Endothelial cell of umbilical vein (primary cell): ENCODE data around the gene PLB1. TPM values are rescaled to one million over a fixed set of nuclear protein-coding genes. Genes with fewer than 3 reads are reported as not detected.

Experiments used
- BruUV-seq: library from RNA; stranded (reverse); fragments of 400-500 nt; replicated peaks from 2 replicates; lab custom pipeline; 2021; lab: Mats Ljungman, UMichigan
- CTCF ChIA-PET: fragments of 300-600, 350-600 bp; sonication (Branson Sonifier 250); formaldehyde crosslinking; loops from one replicate; lab custom pipeline; 2021; ENCODE audit warnings: antibody characterized with exemption, inconsistent platforms; lab: Charles Lee
- POLR2A ChIA-PET: fragments of 300-600, 350-600 bp; sonication (Branson Sonifier 250); formaldehyde crosslinking; loops from one replicate; lab custom pipeline; 2021; ENCODE audit warnings: antibody characterized with exemption, inconsistent platforms; lab: Charles Lee
- DNase-seq: peaks from one replicate; pipeline ENCODE4 v3.0.0-alpha.2; 2011; ENCODE audit warnings: low read depth, low spot score
- FAIRE-seq: peaks from 2 replicates; lab custom pipeline; 2011; peaks lifted over from hg19 to GRCh38; lab: Jason Lieb, UNC
- H2AFZ ChIP-seq: 2 replicates; pipeline ENCODE4 v1.6.0; 2012; ENCODE audit warnings: low read depth, low read length, control low read depth, inconsistent platforms
- H3K27ac ChIP-seq: 2 replicates; pipeline ENCODE4 v1.5.1; 2011; ENCODE audit warnings: low read depth, mild to moderate bottlenecking, control low read depth, low read length, moderate library complexity; ENCODE audit not compliant: insufficient read depth
- H3K27me3 ChIP-seq, 2 experiments: 2 replicates each; pipeline versions ENCODE4 v1.6.0 to v1.6.1; 2011; ENCODE audit warnings: low read length in 2 of 2, mixed read lengths in 1 of 2; ENCODE audit not compliant: control insufficient read depth in 2 of 2, insufficient read depth in 2 of 2
- H3K36me3 ChIP-seq, 2 experiments: 2 replicates in 1 of 2; 3 replicates in 1 of 2; pipeline ENCODE4 v1.5.1; 2011; ENCODE audit warnings: low read length in 2 of 2, mild to moderate bottlenecking in 1 of 2, moderate library complexity in 1 of 2; ENCODE audit not compliant: control insufficient read depth in 2 of 2, insufficient read depth in 2 of 2; ENCODE audit errors: extremely low read depth in 1 of 2
- H3K4me1 ChIP-seq: 3 replicates; pipeline ENCODE4 v1.5.1; 2011; ENCODE audit warnings: mild to moderate bottlenecking, low read length; ENCODE audit not compliant: control insufficient read depth, insufficient read depth; ENCODE audit errors: extremely low read depth
- H3K4me2 ChIP-seq: 2 replicates; pipeline ENCODE4 v1.6.1; 2011; ENCODE audit warnings: low read length, control low read depth, mixed read lengths; ENCODE audit not compliant: insufficient read depth
- H3K4me3 ChIP-seq, 3 experiments: fragments of 200-600 bp in 1 of 3; sonication (generic), shearing (Covaris generic) in 1 of 3; replicated peaks in 1 of 3; 2 replicates each; pipeline ENCODE4 v1.5.1; 2011 to 2016; ENCODE audit warnings: control low read depth in 3 of 3, low read length in 3 of 3, mild to moderate bottlenecking in 2 of 3, inconsistent platforms in 1 of 3, low read depth in 1 of 3, moderate library complexity in 1 of 3; ENCODE audit not compliant: insufficient read depth in 1 of 3
- H3K79me2 ChIP-seq: 2 replicates; pipeline ENCODE4 v1.6.0; 2012; ENCODE audit warnings: low read length, inconsistent platforms; ENCODE audit not compliant: control insufficient read depth, insufficient read depth
- H3K9ac ChIP-seq: replicated peaks from 2 replicates; pipeline ENCODE3; 2011; ENCODE audit warnings: low read length, control low read depth; ENCODE audit not compliant: insufficient read depth; ENCODE audit errors: extremely low read depth
- H3K9me1 ChIP-seq: replicated peaks from 3 replicates; pipeline ENCODE4 v1.6.0; 2011; ENCODE audit warnings: mild to moderate bottlenecking, low read length; ENCODE audit not compliant: control insufficient read depth, insufficient read depth; ENCODE audit errors: extremely low read depth
- H3K9me3 ChIP-seq: replicated peaks from 2 replicates; pipeline ENCODE4 v1.5.1; 2012; ENCODE audit warnings: low read length, inconsistent platforms; ENCODE audit not compliant: control insufficient read depth, insufficient read depth
- H4K20me1 ChIP-seq: replicated peaks from 2 replicates; pipeline ENCODE3; 2011; ENCODE audit warnings: mild to moderate bottlenecking, low read length; ENCODE audit not compliant: control insufficient read depth, insufficient read depth; ENCODE audit errors: extremely low read depth
- EZH2 ChIP-seq: IDR thresholded peaks from 2 replicates; pipeline ENCODE4 v1.6.1; 2012; ENCODE audit warnings: borderline replicate concordance, low read depth, mild to moderate bottlenecking, moderate library complexity, low read length, inconsistent platforms; ENCODE audit not compliant: severe bottlenecking
- FOS ChIP-seq: IDR thresholded peaks from 2 replicates; pipeline ENCODE4 v1.6.1; 2011; ENCODE audit warnings: mild to moderate bottlenecking, low read length, moderate library complexity, borderline replicate concordance; ENCODE audit not compliant: insufficient read depth
- GATA2 ChIP-seq: IDR thresholded peaks from 2 replicates; pipeline ENCODE4 v1.7.0; 2011; ENCODE audit warnings: low read depth, mild to moderate bottlenecking, moderate library complexity, mixed read lengths, low read length; ENCODE audit not compliant: insufficient read length, insufficient read depth
- JUN ChIP-seq: IDR thresholded peaks from 2 replicates; pipeline ENCODE4 v1.6.1; 2011; ENCODE audit warnings: borderline replicate concordance, low read depth; ENCODE audit not compliant: insufficient read length, insufficient read depth
- MYC ChIP-seq: IDR thresholded peaks from one replicate; pipeline ENCODE4 v1.6.1; 2011; ENCODE audit warnings: mild to moderate bottlenecking, low read depth, low read length
- POLR2A ChIP-seq: IDR thresholded peaks from 2 replicates; pipeline ENCODE4 v1.6.1; 2012; ENCODE audit warnings: low read depth, mild to moderate bottlenecking, control low read depth, low read length
- POLR2AphosphoS5 ChIP-seq: IDR thresholded peaks from 2 replicates; pipeline ENCODE4 v1.6.1; 2012; ENCODE audit warnings: low read depth, mild to moderate bottlenecking, control low read depth, low read length, moderate library complexity; ENCODE audit not compliant: insufficient read depth
- dilution Hi-C: fragments of 300-500 bp; cut with MboI; formaldehyde crosslinking; loops from one replicate; pipeline ENCODE4 v1.15.0; 2019; ENCODE audit warnings: low sequenced_read_pairs; ENCODE audit not compliant: extremely low pct_ligation_motif_present
- intact Hi-C: fragments of 100-400 bp; cut with micrococcal nuclease; formaldehyde crosslinking; loops from one replicate; pipeline ENCODE4 v1.10.0; 2022
- polyA plus RNA-seq, 4 experiments: library from polyadenylated mRNA; depleted of rRNA in 3 of 4; stranded (reverse) in 3 of 4; unstranded in 1 of 4; fragments of >200 nt; gene quantifications; 2 replicates each; pipeline versions ENCODE4 v1.2.1 to v1.2.3, GENCODE V29; 2011 to 2012; ENCODE audit warnings: missing spikeins in 1 of 4
- total RNA-seq: library from RNA; stranded (reverse); gene quantifications from 2 replicates; pipeline ENCODE4 v1.2.3, GENCODE V29; 2021
- TF ChIP-seq, protein P1 (sequence below): IDR thresholded peaks from 2 replicates; pipeline ENCODE4 v1.6.1; 2011; ENCODE audit not compliant: insufficient read depth, insufficient read length
- TF ChIP-seq, protein P2 (sequence below), 2 donors: IDR thresholded peaks; 1 replicate in 1 of 2; 2 replicates in 1 of 2; pipeline ENCODE4 v1.5.1; 2011; ENCODE audit warnings: low read length in 2 of 2, mild to moderate bottlenecking in 2 of 2, moderate library complexity in 2 of 2, control low read depth in 1 of 2, inconsistent platforms in 1 of 2, low read depth in 1 of 2; ENCODE audit not compliant: insufficient read depth in 1 of 2; ENCODE audit errors: extremely low read depth in 1 of 2

PLB1 gene
- total and polyA plus RNA-seq, 2 donors (not counting 3 experiments of a cell fraction or from before 2014, with no cell fraction given), result 0.75 to 0.80 TPM

DNA sequence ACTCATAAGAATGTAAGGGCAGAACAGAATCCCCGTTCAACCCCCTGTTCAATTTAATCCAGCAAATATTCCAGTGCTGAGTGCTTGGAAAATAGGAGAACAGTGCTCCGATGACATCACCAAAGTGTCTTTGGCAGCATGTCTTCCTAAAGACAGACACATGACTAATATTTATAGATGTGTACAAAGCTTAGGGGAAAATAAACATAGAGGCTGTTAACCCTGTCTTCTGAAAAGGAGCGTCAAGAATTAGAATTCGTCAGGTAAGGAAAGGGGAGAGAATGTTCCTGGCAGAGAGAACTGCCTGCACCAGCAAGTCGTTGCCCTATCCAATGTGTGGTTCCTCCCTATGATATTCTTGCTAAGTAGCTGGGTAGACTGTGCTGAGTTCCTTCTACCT is 72.7 kb downstream of the PLB1 start:
- TF ChIP-seq JUN, result no peak
- TF ChIP-seq, protein P1, sequence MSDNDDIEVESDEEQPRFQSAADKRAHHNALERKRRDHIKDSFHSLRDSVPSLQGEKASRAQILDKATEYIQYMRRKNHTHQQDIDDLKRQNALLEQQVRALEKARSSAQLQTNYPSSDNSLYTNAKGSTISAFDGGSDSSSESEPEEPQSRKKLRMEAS, result no peak
- TF ChIP-seq MYC, result no peak
- no peak for TF ChIP-seq POLR2AphosphoS5
- no peak for TF ChIP-seq POLR2A
- no peak for TF ChIP-seq GATA2
- TF ChIP-seq, protein P2, sequence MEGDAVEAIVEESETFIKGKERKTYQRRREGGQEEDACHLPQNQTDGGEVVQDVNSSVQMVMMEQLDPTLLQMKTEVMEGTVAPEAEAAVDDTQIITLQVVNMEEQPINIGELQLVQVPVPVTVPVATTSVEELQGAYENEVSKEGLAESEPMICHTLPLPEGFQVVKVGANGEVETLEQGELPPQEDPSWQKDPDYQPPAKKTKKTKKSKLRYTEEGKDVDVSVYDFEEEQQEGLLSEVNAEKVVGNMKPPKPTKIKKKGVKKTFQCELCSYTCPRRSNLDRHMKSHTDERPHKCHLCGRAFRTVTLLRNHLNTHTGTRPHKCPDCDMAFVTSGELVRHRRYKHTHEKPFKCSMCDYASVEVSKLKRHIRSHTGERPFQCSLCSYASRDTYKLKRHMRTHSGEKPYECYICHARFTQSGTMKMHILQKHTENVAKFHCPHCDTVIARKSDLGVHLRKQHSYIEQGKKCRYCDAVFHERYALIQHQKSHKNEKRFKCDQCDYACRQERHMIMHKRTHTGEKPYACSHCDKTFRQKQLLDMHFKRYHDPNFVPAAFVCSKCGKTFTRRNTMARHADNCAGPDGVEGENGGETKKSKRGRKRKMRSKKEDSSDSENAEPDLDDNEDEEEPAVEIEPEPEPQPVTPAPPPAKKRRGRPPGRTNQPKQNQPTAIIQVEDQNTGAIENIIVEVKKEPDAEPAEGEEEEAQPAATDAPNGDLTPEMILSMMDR (IDR thresholded peaks at IDR 0.05; ENCODE audit: extremely low read depth in 1 of 2, insufficient read depth in 1 of 2, low read depth in 1 of 2, low read length in 2 of 2), result no peak
- no peak for TF ChIP-seq EZH2
- TF ChIP-seq FOS, result no peak
- intact Hi-C loops, result loop anchor here (5.0 to 10.0 kb wide), 2 partner anchors 359 to 814 kb away; no protein-coding TSS in a partner anchor
- CTCF ChIA-PET, result interaction anchor here (1.2 to 5.0 kb wide), 4 partner anchors 12 to 183 kb away, joined by 3 to 96 read pairs (median 35); partner anchors contain the start of gene PPP1CB
- no peak for DNase-seq
- FAIRE-seq, result no peak
- H3K4me2 ChIP-seq, result no peak overlapping the region
- no peaks in the 10 kb centered on the region for H3K79me2 ChIP-seq
- no peak overlapping the region for H3K27ac ChIP-seq
- no peaks in the 10 kb centered on the region for H3K27me3 ChIP-seq
- H3K4me1 ChIP-seq, result peaks cover 2% of the 10 kb centered on the region
- H2AFZ ChIP-seq, result no peak overlapping the region
- H3K9ac ChIP-seq, result no peak overlapping the region
- H3K4me3 ChIP-seq, result no peak overlapping the region
- H4K20me1 ChIP-seq, result no peaks in the 10 kb centered on the region
- H3K9me1 ChIP-seq, result no peaks in the 10 kb centered on the region
- dilution Hi-C loops, result no loop called here
- POLR2A ChIA-PET, result no interaction called here
- H3K36me3 ChIP-seq, result no peaks in the 10 kb centered on the region
- no peaks in the 10 kb centered on the region for H3K9me3 ChIP-seq
- no TSS peak for BruUV-seq
